ENCODE results near the gene ZEB2. TPM values are rescaled to one million over a fixed set of nuclear protein-coding genes. Genes with fewer than 3 reads are reported as not detected.

ZEB2 gene
- total and polyA plus RNA-seq, 4 donors: 7.6 to 39.6 (median 22.2) TPM

DNA sequence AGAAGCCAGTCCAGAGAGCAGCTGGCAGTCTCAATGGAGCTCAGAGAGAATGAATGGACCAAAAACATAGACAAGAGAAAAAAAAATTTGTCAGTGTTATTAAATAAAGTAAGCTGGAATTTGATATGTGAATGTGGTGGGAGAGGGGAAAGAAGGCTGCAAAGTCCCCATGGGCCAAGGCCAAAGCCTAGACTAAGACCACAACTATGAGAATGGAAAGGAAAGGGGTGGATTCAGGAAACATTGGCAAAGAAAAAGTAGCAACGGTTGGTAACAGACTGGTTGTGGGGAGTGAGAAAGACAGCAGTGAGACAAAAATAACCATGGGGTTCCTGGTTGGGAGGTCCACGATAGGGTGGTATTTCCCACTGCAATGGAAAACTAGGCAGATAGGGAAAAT is 47.0 kb downstream of the ZEB2 start:
- Histone ChIP-seq H3K27ac (ENCODE audit: low read depth in 1 of 2, low read length in 2 of 2) (no peak overlapping the region), H3K27me3 (ENCODE audit: control insufficient read depth in 4 of 4, insufficient read depth in 4 of 4, low read length in 3 of 4) (no peaks in the 10 kb centered on the region), H3K4me1 (ENCODE audit: control insufficient read depth in 4 of 4, insufficient read depth in 4 of 4, low read length in 3 of 4) (peaks cover 0 to 2% (median 0%) of the 10 kb centered on the region in 4 donors), H3K9ac (ENCODE audit: low read depth in 1 of 2, low read length in 2 of 2) (no peak overlapping the region), H3K4me3 (ENCODE audit: low read depth in 1 of 3, low read length in 3 of 3) (no peak overlapping the region), H3K9me3 (ENCODE audit: control insufficient read depth in 4 of 4, low read length in 3 of 4) (peaks cover 0 to 1% (median 0%) of the 10 kb centered on the region in 4 donors), H3K36me3 (ENCODE audit: control insufficient read depth in 4 of 4, insufficient read depth in 3 of 4, low read depth in 1 of 4, low read length in 3 of 4) (peaks cover 0 to 1% (median 0%) of the 10 kb centered on the region in 4 donors)
- TF ChIP-seq EGR1 (IDR thresholded peaks at IDR 0.05; ENCODE audit: low read depth in 2 of 2) (no peak), RAD21 (IDR thresholded peaks at IDR 0.05) (no peak), YY1 (IDR thresholded peaks at IDR 0.05) (no peak)
- TF ChIP-seq, protein P1, sequence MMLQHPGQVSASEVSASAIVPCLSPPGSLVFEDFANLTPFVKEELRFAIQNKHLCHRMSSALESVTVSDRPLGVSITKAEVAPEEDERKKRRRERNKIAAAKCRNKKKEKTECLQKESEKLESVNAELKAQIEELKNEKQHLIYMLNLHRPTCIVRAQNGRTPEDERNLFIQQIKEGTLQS (IDR thresholded peaks at IDR 0.05): no peak
- TF ChIP-seq, protein P2, sequence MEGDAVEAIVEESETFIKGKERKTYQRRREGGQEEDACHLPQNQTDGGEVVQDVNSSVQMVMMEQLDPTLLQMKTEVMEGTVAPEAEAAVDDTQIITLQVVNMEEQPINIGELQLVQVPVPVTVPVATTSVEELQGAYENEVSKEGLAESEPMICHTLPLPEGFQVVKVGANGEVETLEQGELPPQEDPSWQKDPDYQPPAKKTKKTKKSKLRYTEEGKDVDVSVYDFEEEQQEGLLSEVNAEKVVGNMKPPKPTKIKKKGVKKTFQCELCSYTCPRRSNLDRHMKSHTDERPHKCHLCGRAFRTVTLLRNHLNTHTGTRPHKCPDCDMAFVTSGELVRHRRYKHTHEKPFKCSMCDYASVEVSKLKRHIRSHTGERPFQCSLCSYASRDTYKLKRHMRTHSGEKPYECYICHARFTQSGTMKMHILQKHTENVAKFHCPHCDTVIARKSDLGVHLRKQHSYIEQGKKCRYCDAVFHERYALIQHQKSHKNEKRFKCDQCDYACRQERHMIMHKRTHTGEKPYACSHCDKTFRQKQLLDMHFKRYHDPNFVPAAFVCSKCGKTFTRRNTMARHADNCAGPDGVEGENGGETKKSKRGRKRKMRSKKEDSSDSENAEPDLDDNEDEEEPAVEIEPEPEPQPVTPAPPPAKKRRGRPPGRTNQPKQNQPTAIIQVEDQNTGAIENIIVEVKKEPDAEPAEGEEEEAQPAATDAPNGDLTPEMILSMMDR (IDR thresholded peaks at IDR 0.05; ENCODE audit: low read depth, low read length, missing input control): no peak
- TF ChIP-seq, protein P3, sequence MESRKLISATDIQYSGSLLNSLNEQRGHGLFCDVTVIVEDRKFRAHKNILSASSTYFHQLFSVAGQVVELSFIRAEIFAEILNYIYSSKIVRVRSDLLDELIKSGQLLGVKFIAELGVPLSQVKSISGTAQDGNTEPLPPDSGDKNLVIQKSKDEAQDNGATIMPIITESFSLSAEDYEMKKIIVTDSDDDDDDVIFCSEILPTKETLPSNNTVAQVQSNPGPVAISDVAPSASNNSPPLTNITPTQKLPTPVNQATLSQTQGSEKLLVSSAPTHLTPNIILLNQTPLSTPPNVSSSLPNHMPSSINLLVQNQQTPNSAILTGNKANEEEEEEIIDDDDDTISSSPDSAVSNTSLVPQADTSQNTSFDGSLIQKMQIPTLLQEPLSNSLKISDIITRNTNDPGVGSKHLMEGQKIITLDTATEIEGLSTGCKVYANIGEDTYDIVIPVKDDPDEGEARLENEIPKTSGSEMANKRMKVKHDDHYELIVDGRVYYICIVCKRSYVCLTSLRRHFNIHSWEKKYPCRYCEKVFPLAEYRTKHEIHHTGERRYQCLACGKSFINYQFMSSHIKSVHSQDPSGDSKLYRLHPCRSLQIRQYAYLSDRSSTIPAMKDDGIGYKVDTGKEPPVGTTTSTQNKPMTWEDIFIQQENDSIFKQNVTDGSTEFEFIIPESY (IDR thresholded peaks at IDR 0.05): no peak
- 55% methylated on average over 2 of the region's 2 CpGs for WGBS
- no peak for DNase-seq (ENCODE audit: low spot score)

DNA sequence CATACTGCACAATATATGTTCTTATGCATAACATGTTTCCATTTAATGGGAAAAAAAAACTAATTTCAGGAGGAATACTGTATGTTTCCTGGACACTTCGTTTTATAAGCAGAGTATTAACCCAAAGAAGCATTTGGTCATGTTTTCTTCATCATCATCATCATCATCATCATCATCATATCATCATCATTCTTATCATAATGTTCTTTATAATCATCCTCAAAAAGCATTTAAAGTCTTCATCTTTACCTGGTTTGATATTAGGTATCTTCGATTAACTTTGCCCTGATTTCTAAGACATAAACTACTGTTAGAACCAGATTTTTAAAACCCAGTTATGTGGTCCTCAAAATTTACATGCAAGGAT is 47.9 kb downstream of the ZEB2 start:
- H3K27me3 ChIP-seq (ENCODE audit: control insufficient read depth in 4 of 4, insufficient read depth in 4 of 4, low read length in 3 of 4): no peaks in the 10 kb centered on the region
- no peak overlapping the region for H3K4me3 ChIP-seq (ENCODE audit: low read depth in 1 of 3, low read length in 3 of 3)
- no peak overlapping the region for H3K27ac ChIP-seq (ENCODE audit: low read depth in 1 of 2, low read length in 2 of 2)
- DNase-seq (ENCODE audit: low spot score): no peak
- WGBS: 65% methylated on average over 2 of the region's 2 CpGs
- no peak for TF ChIP-seq TAF1 (conservative IDR thresholded peaks at IDR 0.05)
- no peak for TF ChIP-seq FOXA2 (IDR thresholded peaks at IDR 0.05)
- TF ChIP-seq HNF4A (conservative IDR thresholded peaks at IDR 0.05): no peak
- TF ChIP-seq, protein P4, sequence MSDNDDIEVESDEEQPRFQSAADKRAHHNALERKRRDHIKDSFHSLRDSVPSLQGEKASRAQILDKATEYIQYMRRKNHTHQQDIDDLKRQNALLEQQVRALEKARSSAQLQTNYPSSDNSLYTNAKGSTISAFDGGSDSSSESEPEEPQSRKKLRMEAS (IDR thresholded peaks at IDR 0.05): no peak
- TF ChIP-seq GABPA (IDR thresholded peaks at IDR 0.05 in 1 of 2, conservative IDR thresholded peaks at IDR 0.05 in 1 of 2): no peak
- no peak for TF ChIP-seq EGR1 (IDR thresholded peaks at IDR 0.05; ENCODE audit: low read depth in 2 of 2)
- TF ChIP-seq RAD21 (IDR thresholded peaks at IDR 0.05): no peak
- TF ChIP-seq, protein P2 (IDR thresholded peaks at IDR 0.05; ENCODE audit: low read depth, low read length, missing input control): no peak
- no peak for TF ChIP-seq HNF4G (IDR thresholded peaks at IDR 0.05)
- H3K9ac ChIP-seq (ENCODE audit: low read depth in 1 of 2, low read length in 2 of 2): no peak overlapping the region
- peaks cover 0 to 1% (median 0%) of the 10 kb centered on the region in 4 donors for H3K36me3 ChIP-seq (ENCODE audit: control insufficient read depth in 4 of 4, insufficient read depth in 3 of 4, low read depth in 1 of 4, low read length in 3 of 4)
- H3K4me1 ChIP-seq (ENCODE audit: control insufficient read depth in 4 of 4, insufficient read depth in 4 of 4, low read length in 3 of 4): no peaks in the 10 kb centered on the region
- peaks cover 0 to 1% (median 0%) of the 10 kb centered on the region in 4 donors for H3K9me3 ChIP-seq (ENCODE audit: control insufficient read depth in 4 of 4, low read length in 3 of 4)
